Measurements from ENCODE around the gene MEGF11.

- no peak for TF ChIP-seq CTCF (IDR thresholded peaks at IDR 0.05)
- TF ChIP-seq YY1 (IDR thresholded peaks at IDR 0.05; ENCODE audit: low read depth), result no peak
- TF ChIP-seq RXRA (IDR thresholded peaks at IDR 0.05; ENCODE audit: borderline replicate concordance, low read depth), result no peak
- no peak for TF ChIP-seq RFX5 (IDR thresholded peaks at IDR 0.05; ENCODE audit: low read length)
- no peak for TF ChIP-seq SIN3A (IDR thresholded peaks at IDR 0.05; ENCODE audit: borderline replicate concordance, low read depth, low read length)
- TF ChIP-seq TEAD4 (IDR thresholded peaks at IDR 0.05; ENCODE audit: borderline replicate concordance, insufficient read depth), result no peak
- TF ChIP-seq USF1 (IDR thresholded peaks at IDR 0.05; ENCODE audit: borderline replicate concordance, low read depth), result no peak
These were observed 296.7 kb downstream of the MEGF11 start for GRCh38 chr15:65956899-65957298.
